ENCODE data around the gene GRID2.

DNA sequence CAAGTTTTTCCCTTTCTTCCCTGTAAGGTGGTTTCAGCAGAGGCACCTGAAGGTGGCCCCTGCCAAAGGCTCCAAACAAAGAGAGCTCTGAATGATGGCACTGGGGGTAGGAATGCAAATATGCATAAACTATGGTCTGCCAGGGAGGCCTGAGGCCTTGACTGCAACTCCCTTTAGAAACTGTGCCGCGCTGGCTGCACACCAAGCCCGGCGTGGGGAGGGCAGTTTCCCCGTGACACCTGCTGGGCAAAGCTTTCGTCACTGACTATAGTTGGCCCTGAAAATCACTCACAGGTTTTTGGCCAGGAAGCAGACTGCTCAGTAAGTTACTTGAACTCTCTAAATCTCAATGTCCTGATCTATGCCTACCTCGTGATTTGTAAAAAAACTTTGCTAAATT is 1427.0 kb downstream of the GRID2 start:
- TF ChIP-seq SIN3A (IDR thresholded peaks at IDR 0.05; ENCODE audit: borderline replicate concordance, insufficient read depth, low read length) (no peak), POLR2AphosphoS5 (IDR thresholded peaks at IDR 0.05; ENCODE audit: low read depth, low read length) (no peak), TAF1 (IDR thresholded peaks at IDR 0.05; ENCODE audit: borderline replicate concordance, insufficient read depth, low read length) (no peak)
- TF ChIP-seq, protein P1, sequence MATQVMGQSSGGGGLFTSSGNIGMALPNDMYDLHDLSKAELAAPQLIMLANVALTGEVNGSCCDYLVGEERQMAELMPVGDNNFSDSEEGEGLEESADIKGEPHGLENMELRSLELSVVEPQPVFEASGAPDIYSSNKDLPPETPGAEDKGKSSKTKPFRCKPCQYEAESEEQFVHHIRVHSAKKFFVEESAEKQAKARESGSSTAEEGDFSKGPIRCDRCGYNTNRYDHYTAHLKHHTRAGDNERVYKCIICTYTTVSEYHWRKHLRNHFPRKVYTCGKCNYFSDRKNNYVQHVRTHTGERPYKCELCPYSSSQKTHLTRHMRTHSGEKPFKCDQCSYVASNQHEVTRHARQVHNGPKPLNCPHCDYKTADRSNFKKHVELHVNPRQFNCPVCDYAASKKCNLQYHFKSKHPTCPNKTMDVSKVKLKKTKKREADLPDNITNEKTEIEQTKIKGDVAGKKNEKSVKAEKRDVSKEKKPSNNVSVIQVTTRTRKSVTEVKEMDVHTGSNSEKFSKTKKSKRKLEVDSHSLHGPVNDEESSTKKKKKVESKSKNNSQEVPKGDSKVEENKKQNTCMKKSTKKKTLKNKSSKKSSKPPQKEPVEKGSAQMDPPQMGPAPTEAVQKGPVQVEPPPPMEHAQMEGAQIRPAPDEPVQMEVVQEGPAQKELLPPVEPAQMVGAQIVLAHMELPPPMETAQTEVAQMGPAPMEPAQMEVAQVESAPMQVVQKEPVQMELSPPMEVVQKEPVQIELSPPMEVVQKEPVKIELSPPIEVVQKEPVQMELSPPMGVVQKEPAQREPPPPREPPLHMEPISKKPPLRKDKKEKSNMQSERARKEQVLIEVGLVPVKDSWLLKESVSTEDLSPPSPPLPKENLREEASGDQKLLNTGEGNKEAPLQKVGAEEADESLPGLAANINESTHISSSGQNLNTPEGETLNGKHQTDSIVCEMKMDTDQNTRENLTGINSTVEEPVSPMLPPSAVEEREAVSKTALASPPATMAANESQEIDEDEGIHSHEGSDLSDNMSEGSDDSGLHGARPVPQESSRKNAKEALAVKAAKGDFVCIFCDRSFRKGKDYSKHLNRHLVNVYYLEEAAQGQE (IDR thresholded peaks at IDR 0.05; ENCODE audit: insufficient read depth in 1 of 2, low read depth in 2 of 2, low read length in 2 of 2), result no peak
